ENCODE results near the gene TRPM3. TPM values are rescaled to one million over a fixed set of nuclear protein-coding genes. Genes with fewer than 3 reads are reported as not detected.

TRPM3 gene
- total RNA-seq, 4 donors from 2014 or later, result 0.27 to 1.2 (median 0.47) TPM; not detected in 1

DNA sequence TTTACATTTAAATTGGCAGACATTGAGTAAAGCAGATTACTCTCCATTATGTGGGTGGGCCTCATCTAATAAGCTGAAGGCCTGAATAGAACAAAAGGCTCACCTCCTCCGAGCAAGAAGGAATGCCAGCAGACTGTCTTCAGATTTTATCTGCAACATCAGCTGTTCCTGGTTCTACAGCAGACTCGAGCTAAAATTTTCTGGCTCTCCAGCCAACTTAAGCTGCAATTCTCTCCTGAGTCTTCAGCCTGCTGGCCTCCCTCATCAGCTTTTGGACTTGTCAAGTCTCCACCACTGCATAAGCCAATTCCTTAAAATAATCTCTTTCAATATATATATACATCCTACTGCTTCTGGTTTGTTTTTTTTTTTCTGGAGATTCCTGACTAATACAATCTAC is 12.5 kb downstream of the TRPM3 start:
- 20 to 44% methylated on average over 2 of the region's 2 CpGs for WGBS, 2 donors (ENCODE audit: low coverage in 1 of 2)

DNA sequence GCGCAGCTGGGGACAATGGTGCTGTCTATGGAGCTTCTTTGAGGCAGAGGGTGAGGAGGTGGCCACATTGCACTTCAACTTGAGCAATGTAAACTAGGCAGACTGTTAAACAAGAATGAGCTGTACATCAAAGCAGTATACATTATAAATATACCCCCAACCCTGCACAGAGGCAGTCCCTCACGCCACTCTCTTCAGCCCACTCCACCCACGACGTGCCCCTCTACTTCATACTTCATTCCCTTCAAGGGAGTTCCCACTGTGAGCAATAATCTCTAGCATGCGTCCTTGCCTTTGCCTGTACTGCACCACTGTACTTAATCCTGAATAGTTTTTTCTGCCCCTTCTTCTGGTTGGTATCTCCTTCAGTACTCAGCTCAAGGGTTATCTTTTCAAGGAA is 14.4 kb downstream of the TRPM3 start:
- Histone ChIP-seq H3K4me1 (no peaks in the 10 kb centered on the region), H3K9me3 (no peaks in the 10 kb centered on the region), H3K4me3 (no peak overlapping the region), H3K27me3 (no peaks in the 10 kb centered on the region), H3K27ac (no peak overlapping the region), H3K36me3 (no peaks in the 10 kb centered on the region)
- WGBS, 2 donors (ENCODE audit: low coverage in 1 of 2), result 67 to 80% methylated on average over 4 of the region's 5 CpGs
- TF ChIP-seq, protein P1, sequence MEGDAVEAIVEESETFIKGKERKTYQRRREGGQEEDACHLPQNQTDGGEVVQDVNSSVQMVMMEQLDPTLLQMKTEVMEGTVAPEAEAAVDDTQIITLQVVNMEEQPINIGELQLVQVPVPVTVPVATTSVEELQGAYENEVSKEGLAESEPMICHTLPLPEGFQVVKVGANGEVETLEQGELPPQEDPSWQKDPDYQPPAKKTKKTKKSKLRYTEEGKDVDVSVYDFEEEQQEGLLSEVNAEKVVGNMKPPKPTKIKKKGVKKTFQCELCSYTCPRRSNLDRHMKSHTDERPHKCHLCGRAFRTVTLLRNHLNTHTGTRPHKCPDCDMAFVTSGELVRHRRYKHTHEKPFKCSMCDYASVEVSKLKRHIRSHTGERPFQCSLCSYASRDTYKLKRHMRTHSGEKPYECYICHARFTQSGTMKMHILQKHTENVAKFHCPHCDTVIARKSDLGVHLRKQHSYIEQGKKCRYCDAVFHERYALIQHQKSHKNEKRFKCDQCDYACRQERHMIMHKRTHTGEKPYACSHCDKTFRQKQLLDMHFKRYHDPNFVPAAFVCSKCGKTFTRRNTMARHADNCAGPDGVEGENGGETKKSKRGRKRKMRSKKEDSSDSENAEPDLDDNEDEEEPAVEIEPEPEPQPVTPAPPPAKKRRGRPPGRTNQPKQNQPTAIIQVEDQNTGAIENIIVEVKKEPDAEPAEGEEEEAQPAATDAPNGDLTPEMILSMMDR (IDR thresholded peaks at IDR 0.05), result no peak
- TF ChIP-seq POLR2A (IDR thresholded peaks at IDR 0.05), result no peak
- TF ChIP-seq POLR2AphosphoS5 (IDR thresholded peaks at IDR 0.05), result no peak
- no peak for TF ChIP-seq EP300 (IDR thresholded peaks at IDR 0.05)
- no peak for ATAC-seq

More for the DNA sequence above, 12.5 kb downstream of the TRPM3 start:
- no peak overlapping the region for H3K27ac ChIP-seq
- no peaks in the 10 kb centered on the region for H3K4me1 ChIP-seq
- no peaks in the 10 kb centered on the region for H3K27me3 ChIP-seq
- TF ChIP-seq, protein P1 (IDR thresholded peaks at IDR 0.05), result no peak
- TF ChIP-seq EP300 (IDR thresholded peaks at IDR 0.05) (no peak), POLR2AphosphoS5 (IDR thresholded peaks at IDR 0.05) (no peak), POLR2A (IDR thresholded peaks at IDR 0.05) (no peak)
- no peak for ATAC-seq
- H3K36me3 ChIP-seq, result no peaks in the 10 kb centered on the region
- no peaks in the 10 kb centered on the region for H3K9me3 ChIP-seq
- no peak overlapping the region for H3K4me3 ChIP-seq

DNA sequence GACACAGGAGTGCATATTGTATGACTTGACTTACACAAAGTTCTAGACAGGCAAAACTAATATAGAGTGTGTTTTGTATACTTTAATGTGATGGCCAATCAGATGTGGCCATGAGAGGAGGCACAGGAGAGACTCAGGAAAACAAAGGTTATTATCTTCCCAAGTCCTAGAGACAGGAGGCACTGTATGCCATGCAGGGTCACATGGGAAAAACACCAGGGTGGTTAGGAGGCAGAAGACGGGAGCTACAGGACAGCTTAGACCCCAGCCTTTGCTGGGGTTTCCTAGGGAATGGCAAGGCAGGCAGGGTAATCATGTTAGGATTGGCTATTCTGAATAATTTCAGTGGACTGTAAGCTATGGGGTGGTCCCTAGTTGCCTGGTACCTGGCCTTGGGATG is 16.2 kb downstream of the TRPM3 start:
- 64% methylated on average over 1 of the region's 1 CpG; no CpG with 5 or more reads in 1 of the 2 donors for WGBS, 2 donors (ENCODE audit: low coverage in 1 of 2)
- no peaks in the 10 kb centered on the region for H3K36me3 ChIP-seq
- H3K27ac ChIP-seq, result no peak overlapping the region
- no peaks in the 10 kb centered on the region for H3K9me3 ChIP-seq
- no peaks in the 10 kb centered on the region for H3K4me1 ChIP-seq
- TF ChIP-seq, protein P1 (IDR thresholded peaks at IDR 0.05), result no peak
- TF ChIP-seq EP300 (IDR thresholded peaks at IDR 0.05), result no peak
- TF ChIP-seq POLR2AphosphoS5 (IDR thresholded peaks at IDR 0.05), result no peak
- TF ChIP-seq POLR2A (IDR thresholded peaks at IDR 0.05), result no peak
- no peaks in the 10 kb centered on the region for H3K27me3 ChIP-seq
- no peak for ATAC-seq
- H3K4me3 ChIP-seq, result no peak overlapping the region

DNA sequence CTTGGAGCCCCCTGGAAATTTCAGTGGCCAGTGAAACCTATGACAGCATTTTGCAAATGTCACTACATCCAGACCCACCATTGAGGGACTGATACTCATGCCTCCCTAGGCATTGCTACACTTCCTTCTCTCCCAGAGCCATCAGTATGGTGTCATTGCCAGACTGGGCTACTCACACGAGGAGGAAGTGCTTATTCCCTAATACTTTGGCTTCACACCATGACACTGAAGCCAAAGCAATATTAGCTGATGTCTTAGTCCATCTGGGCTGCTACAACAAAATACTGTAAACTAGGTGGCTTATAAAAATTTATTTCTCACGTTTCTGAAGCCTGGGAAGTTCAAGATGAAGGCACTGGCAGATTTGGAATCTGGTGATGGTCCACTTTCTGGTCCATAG is 22.6 kb downstream of the TRPM3 start:
- no peak overlapping the region for H3K4me3 ChIP-seq
- no peak for ATAC-seq

DNA sequence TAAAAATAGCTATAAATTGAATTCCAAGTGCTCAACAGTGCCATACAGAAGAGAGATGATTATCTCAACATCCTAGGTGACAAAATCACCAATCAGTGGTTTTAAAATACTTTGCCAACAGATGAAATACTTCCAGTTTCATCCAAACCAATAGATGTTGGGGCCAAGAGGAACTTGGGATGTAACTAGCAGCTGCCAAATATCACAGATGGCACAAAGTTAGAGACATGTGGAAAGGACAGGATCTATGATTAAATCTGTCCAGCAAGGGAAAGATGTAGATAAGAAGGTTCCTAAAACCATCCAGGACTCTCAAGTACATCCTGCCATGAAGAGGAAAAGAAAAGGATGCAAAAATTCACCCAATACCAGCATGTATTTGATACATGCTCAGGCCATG is 23.8 kb downstream of the TRPM3 start:
- H3K9me3 ChIP-seq, result no peaks in the 10 kb centered on the region
- no peak overlapping the region for H3K4me3 ChIP-seq
- H3K27ac ChIP-seq, result no peak overlapping the region
- ATAC-seq, result no peak
- no peaks in the 10 kb centered on the region for H3K36me3 ChIP-seq
- no peaks in the 10 kb centered on the region for H3K4me1 ChIP-seq
- TF ChIP-seq POLR2A (IDR thresholded peaks at IDR 0.05) (no peak), POLR2AphosphoS5 (IDR thresholded peaks at IDR 0.05) (no peak), EP300 (IDR thresholded peaks at IDR 0.05) (no peak)
- TF ChIP-seq, protein P1 (IDR thresholded peaks at IDR 0.05), result no peak
- H3K27me3 ChIP-seq, result no peaks in the 10 kb centered on the region

More for the DNA sequence above, 22.6 kb downstream of the TRPM3 start:
- WGBS, 2 donors (ENCODE audit: low coverage in 1 of 2), result 37 to 42% methylated on average over 2 of the region's 2 CpGs
- Histone ChIP-seq H3K4me1 (no peaks in the 10 kb centered on the region), H3K27ac (no peak overlapping the region), H3K36me3 (no peaks in the 10 kb centered on the region), H3K9me3 (no peaks in the 10 kb centered on the region), H3K27me3 (no peaks in the 10 kb centered on the region)
- TF ChIP-seq POLR2AphosphoS5 (IDR thresholded peaks at IDR 0.05) (no peak), EP300 (IDR thresholded peaks at IDR 0.05) (no peak)
- TF ChIP-seq, protein P1 (IDR thresholded peaks at IDR 0.05), result no peak
